Fibroblast of skin of right biceps (primary cell): ENCODE results near the gene PCDHB9.
"Not testable (repeated sequence)": the region's sequence is repeated elsewhere in the genome, so short reads cannot be mapped to it uniquely, and the experiment has no call there.

Source experiments
- DNase-seq: peaks from one replicate; pipeline ENCODE4 v3.0.0-alpha.2; 2013

Gene PCDHB9

GRCh38 chr5:141189131-141189530 lies 2.2 kb downstream of the PCDHB9 start:
- DNase-seq, result not testable (repeated sequence)

GRCh38 chr5:141192110-141192725 lies 5.3 kb downstream of the PCDHB9 start, which contains the start of gene PCDHB10:
Gene PCDHB10 (plus strand): TSS chr5:141192353. CDS start chr5:141192553, 200 bp downstream.
- DNase-seq, result no peak

GRCh38 chr5:141194332-141194731 lies 7.4 kb downstream of the PCDHB9 start:
- not testable (repeated sequence) for DNase-seq

- no peak for DNase-seq
Observed at GRCh38 chr5:141196363-141196762, 9.4 kb downstream of the PCDHB9 start.

GRCh38 chr5:141199359-141200235 lies 12.6 kb downstream of the PCDHB9 start, which contains the start of gene PCDHB11:
Gene PCDHB11 (plus strand): TSS chr5:141199627. CDS start chr5:141199775, 148 bp downstream.
- no peak for DNase-seq

GRCh38 chr5:141201126-141201525 lies 14.2 kb downstream of the PCDHB9 start:
- not testable (repeated sequence) for DNase-seq

GRCh38 chr5:141201646-141202045 lies 14.7 kb downstream of the PCDHB9 start:
- not testable (repeated sequence) for DNase-seq

GRCh38 chr5:141208478-141208877 lies 21.5 kb downstream of the PCDHB9 start, which contains the start of gene PCDHB12:
Gene PCDHB12 (plus strand): TSS chr5:141208719. CDS start chr5:141208908, 189 bp downstream.
- DNase-seq, result no peak

- not testable (repeated sequence) for DNase-seq
Observed at GRCh38 chr5:141210281-141210680, 23.3 kb downstream of the PCDHB9 start.

GRCh38 chr5:141210849-141211248 lies 23.9 kb downstream of the PCDHB9 start:
- DNase-seq, result not testable (repeated sequence)

- peak; percentile 5 for DNase-seq
Observed at GRCh38 chr5:141213656-141214339, 26.8 kb downstream of the PCDHB9 start, which contains the start of gene PCDHB13. Gene PCDHB13 (plus strand): TSS chr5:141213919. CDS start chr5:141214124, 205 bp downstream.

- DNase-seq, result not testable (repeated sequence)
Observed at GRCh38 chr5:141214583-141214982, 27.6 kb downstream of the PCDHB9 start.

- DNase-seq, result not testable (repeated sequence)
Observed at GRCh38 chr5:141215504-141215903, 28.5 kb downstream of the PCDHB9 start.

GRCh38 chr5:141216035-141216434 lies 29.1 kb downstream of the PCDHB9 start:
- not testable (repeated sequence) for DNase-seq

- DNase-seq, result peak; percentile 3
Observed at GRCh38 chr5:141223112-141223783, 36.3 kb downstream of the PCDHB9 start, which contains the start of gene PCDHB14. Gene PCDHB14 (plus strand): TSS chr5:141223343. CDS start chr5:141223506, 163 bp downstream.

- not testable (repeated sequence) for DNase-seq
Observed at GRCh38 chr5:141224844-141225243, 37.9 kb downstream of the PCDHB9 start.

- DNase-seq, result not testable (repeated sequence)
Observed at GRCh38 chr5:141225421-141225820, 38.5 kb downstream of the PCDHB9 start.

GRCh38 chr5:141234109-141234667 lies 47.2 kb downstream of the PCDHB9 start:
- no peak for DNase-seq

GRCh38 chr5:141235922-141236321 lies 49.0 kb downstream of the PCDHB9 start:
- not testable (repeated sequence) for DNase-seq

GRCh38 chr5:141236516-141237313 lies 49.8 kb downstream of the PCDHB9 start:
- no peak for DNase-seq
